Lung (tissue), 12 donors: ENCODE results near the gene GHRL. TPM values are rescaled to one million over a fixed set of nuclear protein-coding genes. Genes with fewer than 3 reads are reported as not detected.

Experiments
- ATAC-seq: fragments of 200-7000 bp; cut with Tn5 transposase; one replicate; pipeline ENCODE4 v1.9.1; 2020; ENCODE audit warnings: moderate number of reproducible peaks; ENCODE audit not compliant: insufficient read depth, low FRiP score
- DNase-seq, 3 donors: peaks; one replicate each; pipeline ENCODE4 v3.0.0-alpha.2; 2013 to 2017
- H3K27ac ChIP-seq, 2 donors: one replicate each; pipeline ENCODE4 v1.5.1; 2013; ENCODE audit warnings: mild to moderate bottlenecking in 2 of 2, moderate library complexity in 2 of 2, control low read depth in 1 of 2, inconsistent platforms in 1 of 2, low read depth in 1 of 2, low read length in 1 of 2
- H3K27me3 ChIP-seq, 3 donors: one replicate each; pipeline ENCODE4 v1.5.1; 2013; ENCODE audit warnings: low read length in 2 of 3; ENCODE audit not compliant: control insufficient read depth in 3 of 3, insufficient read depth in 3 of 3
- H3K36me3 ChIP-seq, 4 donors: one replicate each; pipeline ENCODE4 v1.5.1; 2013; ENCODE audit warnings: low read length in 4 of 4, mild to moderate bottlenecking in 1 of 4, moderate library complexity in 1 of 4; ENCODE audit not compliant: control insufficient read depth in 4 of 4, insufficient read depth in 4 of 4
- H3K4me1 ChIP-seq, 5 donors: one replicate each; pipeline ENCODE4 v1.5.1; 2013; ENCODE audit warnings: low read length in 5 of 5, mild to moderate bottlenecking in 2 of 5, moderate library complexity in 1 of 5; ENCODE audit not compliant: control insufficient read depth in 5 of 5, insufficient read depth in 5 of 5
- H3K4me3 ChIP-seq: one replicate; pipeline ENCODE4 v1.5.1; 2013; ENCODE audit warnings: mild to moderate bottlenecking, control low read depth, moderate library complexity
- H3K9ac ChIP-seq, 2 donors: one replicate each; pipeline ENCODE4 v1.5.1; 2013; ENCODE audit warnings: low read length in 2 of 2, control low read depth in 1 of 2; ENCODE audit not compliant: insufficient read depth in 1 of 2
- H3K9me3 ChIP-seq, 4 donors: one replicate each; pipeline ENCODE4 v1.5.1; 2013; ENCODE audit warnings: low read length in 3 of 4, mild to moderate bottlenecking in 1 of 4, moderate library complexity in 1 of 4; ENCODE audit not compliant: control insufficient read depth in 4 of 4, insufficient read depth in 3 of 4
- CTCF ChIP-seq: IDR thresholded peaks from 2 replicates; pipeline ENCODE4 v1.5.1; 2012; ENCODE audit warnings: mild to moderate bottlenecking; ENCODE audit errors: control extremely low read depth, extremely low read depth
- WGBS, 2 donors: extraction: QIAGEN DNeasy Blood & Tissue Kit; methylation state at CpG; one replicate each; pipeline ENCODE4 v1.1.7; 2013; 5-methylcytosine and 5-hydroxymethylcytosine counted together
- polyA plus RNA-seq, 2 donors: library from polyadenylated mRNA; stranded (reverse); fragments of 200-250 nt; gene quantifications; one replicate each; pipeline ENCODE4 v1.2.1, GENCODE V29; 2013
- total RNA-seq, 2 donors: library from RNA; depleted of rRNA in 1 of 2; stranded (reverse); fragments of >200 nt in 1 of 2; gene quantifications; one replicate each; pipeline ENCODE4 v1.2.1, GENCODE V29; 2014 to 2021
- donor health status: control.
- donor health status: control.
- donor health status: Bipolar disorder and iron deficiency.
- donor health status: healthy.
- donor health status: DM: yes; HTN: yes; CAD: no.

The GHRL gene
- total and polyA plus RNA-seq, 4 donors, result 5.4 to 28.2 (median 10.7) TPM

GRCh38 chr3:10328460-10329071, 35.8 kb upstream of the GHRL start:
- ATAC-seq (no peak), DNase-seq (no peak)
- H3K4me1 ChIP-seq, result no peaks in the 10 kb centered on the region
- no peak for TF ChIP-seq CTCF
- no peak overlapping the region for H3K27ac ChIP-seq
- H3K4me3 ChIP-seq, result no peak overlapping the region
- WGBS, 2 donors, result 43 to 56% methylated on average over 31 of the region's 31 CpGs
- H3K27me3 ChIP-seq, result peaks cover 3 to 41% (median 3%) of the 10 kb centered on the region in 3 donors
- no peaks in the 10 kb centered on the region for H3K36me3 ChIP-seq
- H3K9ac ChIP-seq, result no peak overlapping the region
- H3K9me3 ChIP-seq, result no peaks in the 10 kb centered on the region

GRCh38 chr3:10327592-10327991, 34.8 kb upstream of the GHRL start:
- Histone ChIP-seq H3K27me3 (peaks cover 3 to 41% (median 3%) of the 10 kb centered on the region in 3 donors), H3K36me3 (no peaks in the 10 kb centered on the region), H3K9me3 (no peaks in the 10 kb centered on the region), H3K27ac (no peak overlapping the region), H3K9ac (no peak overlapping the region), H3K4me1 (no peaks in the 10 kb centered on the region), H3K4me3 (no peak overlapping the region)
- no peak for TF ChIP-seq CTCF
- DNase-seq, result no peak
- no peak for ATAC-seq
- WGBS, 2 donors, result 60 to 70% methylated on average over 10 of the region's 10 CpGs

GRCh38 chr3:10322352-10322710, 29.6 kb upstream of the GHRL start:
- Histone ChIP-seq H3K4me3 (no peak overlapping the region), H3K9ac (no peak overlapping the region), H3K36me3 (peaks cover 11 to 19% (median 13%) of the 10 kb centered on the region in 4 donors), H3K4me1 (peaks cover 0 to 12% (median 3%) of the 10 kb centered on the region in 5 donors), H3K27ac (no peak overlapping the region), H3K9me3 (no peaks in the 10 kb centered on the region), H3K27me3 (peaks cover 0 to 14% (median 0%) of the 10 kb centered on the region in 3 donors)
- TF ChIP-seq CTCF, result no peak
- ATAC-seq (no peak), DNase-seq (no peak)
- 86 to 93% methylated on average over 1 of the region's 1 CpG for WGBS, 2 donors
